HepG2 (cell line): ENCODE results near the gene DYNC1LI1. TPM values are rescaled to one million over a fixed set of nuclear protein-coding genes. Genes with fewer than 3 reads are reported as not detected.

Source experiments
- ATAC-seq: fragments of 200-7000 bp; cut with Tn5 transposase; 3 replicates; pipeline ENCODE4 v1.9.1; 2020; ENCODE audit warnings: mild to moderate bottlenecking, moderate library complexity
- BruUV-seq: library from RNA; stranded (reverse); fragments of 400-500 nt; replicated peaks from 2 replicates; lab custom pipeline; 2021; lab: Mats Ljungman, UMichigan
- CTCF ChIA-PET: fragments of 300-600 bp; formaldehyde crosslinking; extraction: SDS; loops from one replicate; lab custom pipeline; 2021; ENCODE audit warnings: low total read pairs, inconsistent platforms, low intra/inter-chr PET ratio; lab: Yijun Ruan, JAX
- POLR2A ChIA-PET: fragments of 350-600 bp; sonication (Branson Sonifier 250); formaldehyde crosslinking; loops from one replicate; lab custom pipeline; 2020; ENCODE audit warnings: antibody characterized with exemption, inconsistent platforms; lab: Yijun Ruan, JAX
- DNase-seq: peaks from one replicate; pipeline ENCODE4 v3.0.0-alpha.2; 2015; ENCODE audit warnings: low spot score
- FAIRE-seq: peaks from 3 replicates; lab custom pipeline; 2011; peaks lifted over from hg19 to GRCh38; lab: Jason Lieb, UNC
- H2AFZ ChIP-seq: one replicate; pipeline ENCODE4 v1.6.1; 2011; ENCODE audit warnings: low read length, inconsistent platforms
- H3K27ac ChIP-seq: fragments of 300-600 bp; 3 replicates; pipeline ENCODE4 v1.8.0; 2011; ENCODE audit warnings: mixed run types, mild to moderate bottlenecking, mixed read lengths, low read length, inconsistent platforms; ENCODE audit not compliant: insufficient read depth; ENCODE audit errors: extremely low read length
- H3K27me3 ChIP-seq, 2 experiments: fragments of 200-600 bp in 1 of 2; 2 replicates in 1 of 2; 3 replicates in 1 of 2; pipeline versions ENCODE4 v1.6.0 to v1.8.0; 2011; ENCODE audit warnings: low read length in 2 of 2, mild to moderate bottlenecking in 2 of 2, moderate library complexity in 2 of 2, inconsistent platforms in 1 of 2; ENCODE audit not compliant: insufficient read depth in 2 of 2, control insufficient read depth in 1 of 2
- H3K36me3 ChIP-seq, 2 experiments: fragments of 200-600 bp in 1 of 2; replicated peaks in 1 of 2; 2 replicates in 1 of 2; 3 replicates in 1 of 2; pipeline versions ENCODE4 v1.5.1 to v1.8.0; 2011; ENCODE audit warnings: low read length in 2 of 2, inconsistent platforms in 1 of 2; ENCODE audit not compliant: insufficient read depth in 2 of 2, control insufficient read depth in 1 of 2
- H3K4me1 ChIP-seq: 2 replicates; pipeline ENCODE4 v1.5.1; 2012; ENCODE audit warnings: low read length, inconsistent platforms; ENCODE audit not compliant: insufficient read depth
- H3K4me2 ChIP-seq: 2 replicates; pipeline ENCODE4 v1.6.0; 2011; ENCODE audit warnings: low read depth, low read length, inconsistent platforms
- H3K4me3 ChIP-seq, 3 experiments: fragments of 200-600 bp in 1 of 3; sonication (generic), shearing (Covaris generic) in 1 of 3; replicated peaks in 1 of 3; 2 replicates each; pipeline ENCODE4 v1.5.1; 2011 to 2016; ENCODE audit warnings: low read length in 3 of 3, inconsistent platforms in 2 of 3, low read depth in 2 of 3, mild to moderate bottlenecking in 2 of 3, control low read depth in 1 of 3, mixed read lengths in 1 of 3; ENCODE audit not compliant: insufficient read depth in 1 of 3
- H3K79me2 ChIP-seq: one replicate; pipeline ENCODE4 v1.6.1; 2011; ENCODE audit warnings: low read length, inconsistent platforms; ENCODE audit not compliant: insufficient read depth
- H3K9ac ChIP-seq: 2 replicates; pipeline ENCODE4 v1.6.0; 2011; ENCODE audit warnings: mild to moderate bottlenecking, low read depth, low read length, inconsistent platforms; ENCODE audit not compliant: insufficient read depth
- H3K9me3 ChIP-seq: 2 replicates; pipeline ENCODE4 v1.5.1; 2012; ENCODE audit warnings: mild to moderate bottlenecking, low read length
- H4K20me1 ChIP-seq: 2 replicates; pipeline ENCODE4 v1.6.0; 2011; ENCODE audit warnings: inconsistent platforms, mild to moderate bottlenecking, low read length, moderate library complexity; ENCODE audit not compliant: insufficient read depth
- NR2C2 ChIP-seq: sonication (generic); formaldehyde crosslinking; IDR thresholded peaks from 2 replicates; pipeline ENCODE4 v1.4.0; 2020; ENCODE audit warnings: missing genetic modification reagents, mild to moderate bottlenecking, moderate library complexity, borderline replicate concordance
- ZBTB40 ChIP-seq, 2 experiments: fragments of 450-650 bp in 1 of 2; sonication (generic) in 1 of 2; formaldehyde crosslinking in 1 of 2; IDR thresholded peaks; 2 replicates each; pipeline versions ENCODE4 v1.6.1 to v1.8.0; 2016 to 2022; ENCODE audit warnings: antibody characterized with exemption in 1 of 2, mild to moderate bottlenecking in 1 of 2, missing genetic modification reagents in 1 of 2
- WGBS: methylation state at CpG from one replicate; pipeline ENCODE4 v1.1.6; 2017; ENCODE audit warnings: low lambda C conversion rate; 5-methylcytosine and 5-hydroxymethylcytosine counted together
- in situ Hi-C: cut with HindIII; loops from 2 replicates; pipeline ENCODE4 v1.10.0; 2017; ENCODE audit warnings: low pct_unique_long_range_greater_than_20kb; ENCODE audit not compliant: extremely low pct_ligation_motif_present
- intact Hi-C: fragments of 100-400 bp; cut with micrococcal nuclease; formaldehyde crosslinking; loops from one replicate; pipeline ENCODE4 v1.10.0; 2022; ENCODE audit not compliant: unreplicated experiment
- polyA plus RNA-seq, 8 experiments: library from polyadenylated mRNA; depleted of rRNA in 3 of 8; stranded (reverse) in 7 of 8; unstranded in 1 of 8; fragments of >200 nt; fragmentation: Illumina TruSeq in 4 of 8; extraction: Trizol in 4 of 8; gene quantifications; 2 replicates each; pipeline versions ENCODE4 v1.2.1 to v1.2.3, GENCODE V29; 2011 to 2016; ENCODE audit warnings: low read depth in 4 of 8, missing spikeins in 1 of 8, mixed read lengths in 1 of 8; ENCODE audit not compliant: insufficient read depth in 1 of 8
- total RNA-seq, 5 experiments: library from RNA; depleted of rRNA; stranded (reverse); fragments of >200 nt; fragmentation: Illumina TruSeq; extraction: Trizol; gene quantifications; 2 replicates each; pipeline ENCODE4 v1.2.3, GENCODE V29; 2016; ENCODE audit warnings: low read depth in 1 of 5

DYNC1LI1 gene
- total and polyA plus RNA-seq, 2 of the 13 experiments (the other 11 are each of a cell fraction or from before 2014, with no cell fraction given): 13.4 to 37.1 TPM

- Histone ChIP-seq H3K36me3 (peaks cover 4% of the 10 kb centered on the region in 2 experiments; a peak in 4 of 5 replicates), H4K20me1 (peaks cover 4% of the 10 kb centered on the region; the same call in 1 of the 2 replicates), H3K4me2 (no peak overlapping the region), H3K79me2 (peaks cover 77% of the 10 kb centered on the region), H3K4me3 (no peak overlapping the region), H3K9me3 (no peaks in the 10 kb centered on the region), H3K27ac (no peak overlapping the region), H3K27me3 (no peaks in the 10 kb centered on the region), H2AFZ (no peak overlapping the region), H3K9ac (no peak overlapping the region), H3K4me1 (peaks cover 20% of the 10 kb centered on the region)
- CTCF ChIA-PET: no interaction called here
- no peak for ATAC-seq
- WGBS: 100% methylated on average over 1 of the region's 1 CpG
- FAIRE-seq: no peak
- intact Hi-C loops (loop anchor here (10.0 kb wide), 1 partner anchor 1081 kb away; no protein-coding TSS in a partner anchor), in situ Hi-C loops (no loop called here)
- POLR2A ChIA-PET: no interaction called here
- peak; percentile 79 for TF ChIP-seq ZBTB40 (IDR thresholded peaks at IDR 0.05)
- peak; percentile 97 for TF ChIP-seq ZBTB40 (CRISPR knock-in tag; IDR thresholded peaks at IDR 0.05)
- no peak for TF ChIP-seq NR2C2 (CRISPR knock-in tag)
- no TSS peak for BruUV-seq
- DNase-seq: no peak
Measured at GRCh38 chr3:32564195-32564594, 6.5 kb downstream of the DYNC1LI1 start.
